Measurements from ENCODE around the gene MTMR10. TPM values are rescaled to one million over a fixed set of nuclear protein-coding genes. Genes with fewer than 3 reads are reported as not detected.

The MTMR10 gene
- total and polyA plus RNA-seq, 5 donors from 2014 or later, result 6.1 to 36.5 (median 6.6) TPM

DNA sequence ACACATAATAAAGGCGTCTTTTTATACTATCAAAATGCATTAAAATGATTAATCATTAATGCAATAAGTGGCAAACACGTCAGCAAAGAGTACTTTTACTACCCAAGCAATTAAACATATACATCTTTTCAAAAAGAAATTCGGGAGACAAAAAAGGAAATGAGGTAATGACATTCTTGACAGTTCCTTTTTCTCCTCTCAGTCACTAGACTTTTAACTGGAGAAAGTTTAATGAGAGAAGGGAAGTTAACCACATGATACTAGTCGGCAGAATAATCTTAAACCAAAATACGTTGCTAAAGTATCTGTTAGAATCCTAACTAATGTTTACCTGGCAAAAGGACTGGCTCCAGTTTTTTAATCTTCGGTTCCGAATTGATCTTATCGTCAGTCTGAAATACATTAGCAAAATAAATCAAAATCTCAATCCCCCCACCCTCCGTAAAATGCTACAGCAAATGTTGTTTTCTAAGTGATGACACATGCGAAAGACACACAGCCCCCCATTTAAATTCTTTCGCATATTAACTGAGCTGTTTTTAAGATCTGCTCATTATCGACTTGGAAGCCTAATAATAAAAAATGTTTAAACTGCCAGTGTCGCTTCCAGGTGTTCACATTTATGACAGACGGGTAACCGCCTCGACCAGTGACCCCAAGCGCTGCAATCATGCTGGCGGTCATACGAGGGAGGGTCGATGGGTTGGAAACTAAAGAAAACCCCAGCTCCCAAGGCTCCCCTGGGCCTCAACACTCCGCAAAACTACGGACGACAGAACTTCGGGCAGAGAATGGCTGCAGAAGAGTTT lies 778 bp downstream of the MTMR10 start:
- DNase-seq (peak in 1 of 3 donors; percentile 9), ATAC-seq (ENCODE audit: low read depth in 2 of 2) (no peak)
- Mint-ChIP-seq H3K27ac (peak overlapping the region; percentile 85 to 97 (median 96)), H3K27me3 (peaks cover 18% of the 10 kb centered on the region), H3K36me3 (peaks cover 15% of the 10 kb centered on the region), H3K4me1 (peaks cover 15 to 53% (median 22%) of the 10 kb centered on the region in 4 donors), H3K4me3 (peak overlapping the region; percentile 97 to 98 (median 98)), H3K9me3 (peaks cover 0 to 4% (median 0%) of the 10 kb centered on the region in 7 donors)
- Histone ChIP-seq H3K4me3 (ENCODE audit: low read depth, low read length) (peak overlapping the region; percentile 95), H3K27me3 (ENCODE audit: control insufficient read depth, insufficient read depth, low read length) (no peaks in the 10 kb centered on the region), H3K36me3 (ENCODE audit: control insufficient read depth, insufficient read depth, low read length) (peaks cover 6% of the 10 kb centered on the region), H3K9me3 (ENCODE audit: control insufficient read depth in 2 of 2, low read length in 2 of 2) (no peaks in the 10 kb centered on the region), H3K27ac (ENCODE audit: insufficient read depth, low read length, poor library complexity, severe bottlenecking) (peak overlapping the region; percentile 70), H3K4me1 (ENCODE audit: control insufficient read depth, insufficient read depth, low read length, poor library complexity, severe bottlenecking) (peaks cover 37% of the 10 kb centered on the region)

GRCh38 chr15:30990036-30990435 lies 1.4 kb downstream of the MTMR10 start:
- peak overlapping the region; percentile 95 for H3K4me3 ChIP-seq (ENCODE audit: low read depth, low read length)
- ATAC-seq (ENCODE audit: low read depth in 2 of 2) (no peak), DNase-seq (peak in 1 of 3 donors; percentile 10)
- H3K9me3 Mint-ChIP-seq, result peaks cover 0 to 4% (median 0%) of the 10 kb centered on the region in 7 donors
- H3K4me1 Mint-ChIP-seq, result peaks cover 18 to 59% (median 27%) of the 10 kb centered on the region in 4 donors
- no peaks in the 10 kb centered on the region for H3K27me3 ChIP-seq (ENCODE audit: control insufficient read depth, insufficient read depth, low read length)
- H3K27me3 Mint-ChIP-seq, result peaks cover 16% of the 10 kb centered on the region
- peak overlapping the region; percentile 97 to 98 (median 98) for H3K4me3 Mint-ChIP-seq
- H3K9me3 ChIP-seq (ENCODE audit: control insufficient read depth in 2 of 2, low read length in 2 of 2), result no peaks in the 10 kb centered on the region
- peaks cover 43% of the 10 kb centered on the region for H3K4me1 ChIP-seq (ENCODE audit: control insufficient read depth, insufficient read depth, low read length, poor library complexity, severe bottlenecking)
- peaks cover 11% of the 10 kb centered on the region for H3K36me3 ChIP-seq (ENCODE audit: control insufficient read depth, insufficient read depth, low read length)
- H3K27ac ChIP-seq (ENCODE audit: insufficient read depth, low read length, poor library complexity, severe bottlenecking), result no peak overlapping the region
- peak overlapping the region; percentile 85 to 97 (median 96) for H3K27ac Mint-ChIP-seq
- peaks cover 18% of the 10 kb centered on the region for H3K36me3 Mint-ChIP-seq

GRCh38 chr15:30985081-30985531 lies 6.3 kb downstream of the MTMR10 start:
- Histone ChIP-seq H3K27ac (ENCODE audit: insufficient read depth, low read length, poor library complexity, severe bottlenecking) (no peak overlapping the region), H3K36me3 (ENCODE audit: control insufficient read depth, insufficient read depth, low read length) (peaks cover 40% of the 10 kb centered on the region), H3K4me3 (ENCODE audit: low read depth, low read length) (no peak overlapping the region), H3K9me3 (ENCODE audit: control insufficient read depth in 2 of 2, low read length in 2 of 2) (no peaks in the 10 kb centered on the region), H3K4me1 (ENCODE audit: control insufficient read depth, insufficient read depth, low read length, poor library complexity, severe bottlenecking) (peaks cover 35% of the 10 kb centered on the region), H3K27me3 (ENCODE audit: control insufficient read depth, insufficient read depth, low read length) (no peaks in the 10 kb centered on the region)
- Mint-ChIP-seq H3K4me1 (peaks cover 33 to 84% (median 61%) of the 10 kb centered on the region in 4 donors), H3K27ac (peak overlapping the region in 2 of 3 donors; percentile 37 to 79), H3K9me3 (peaks cover 0 to 3% (median 0%) of the 10 kb centered on the region in 7 donors), H3K36me3 (peaks cover 47% of the 10 kb centered on the region), H3K27me3 (no peaks in the 10 kb centered on the region), H3K4me3 (peak overlapping the region; percentile 10 to 63 (median 39))
- no peak for ATAC-seq (ENCODE audit: low read depth in 2 of 2)
- DNase-seq, result no peak

- peaks cover 53% of the 10 kb centered on the region for H3K36me3 Mint-ChIP-seq
- DNase-seq (no peak), ATAC-seq (ENCODE audit: low read depth in 2 of 2) (no peak)
- peak overlapping the region in 3 of 4 donors; percentile 19 to 63 (median 59) for H3K4me3 Mint-ChIP-seq
- peaks cover 29% of the 10 kb centered on the region for H3K4me1 ChIP-seq (ENCODE audit: control insufficient read depth, insufficient read depth, low read length, poor library complexity, severe bottlenecking)
- no peaks in the 10 kb centered on the region for H3K27me3 Mint-ChIP-seq
- peaks cover 43% of the 10 kb centered on the region for H3K36me3 ChIP-seq (ENCODE audit: control insufficient read depth, insufficient read depth, low read length)
- H3K4me1 Mint-ChIP-seq, result peaks cover 32 to 84% (median 64%) of the 10 kb centered on the region in 4 donors
- H3K27ac Mint-ChIP-seq, result peak overlapping the region in 2 of 3 donors; percentile 37 to 79
- H3K4me3 ChIP-seq (ENCODE audit: low read depth, low read length), result no peak overlapping the region
- H3K9me3 ChIP-seq (ENCODE audit: control insufficient read depth in 2 of 2, low read length in 2 of 2), result no peaks in the 10 kb centered on the region
- no peak overlapping the region for H3K27ac ChIP-seq (ENCODE audit: insufficient read depth, low read length, poor library complexity, severe bottlenecking)
- peaks cover 0 to 3% (median 0%) of the 10 kb centered on the region in 7 donors for H3K9me3 Mint-ChIP-seq
- H3K27me3 ChIP-seq (ENCODE audit: control insufficient read depth, insufficient read depth, low read length), result no peaks in the 10 kb centered on the region
Observed at GRCh38 chr15:30984542-30984941, 6.9 kb downstream of the MTMR10 start.

DNA sequence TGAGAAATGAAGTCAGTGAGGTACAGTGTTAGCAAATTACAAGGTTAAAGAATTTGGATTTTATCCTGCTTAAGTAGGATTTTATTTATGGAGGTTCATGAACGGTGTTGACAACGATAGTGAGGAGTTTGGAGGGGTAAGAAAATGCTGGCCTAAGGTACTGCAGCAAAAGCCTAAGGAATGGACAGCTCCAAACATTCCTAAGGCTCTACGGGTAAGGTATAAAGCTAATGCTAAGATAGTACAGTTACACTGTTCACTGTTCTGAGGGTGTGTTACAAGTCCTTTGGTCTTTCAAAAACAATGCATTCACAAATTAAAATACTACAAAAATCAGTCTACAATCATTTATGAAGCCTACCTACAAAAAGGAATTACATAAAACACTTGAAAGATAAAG lies 7.3 kb downstream of the MTMR10 start:
- no peak overlapping the region for H3K27ac ChIP-seq (ENCODE audit: insufficient read depth, low read length, poor library complexity, severe bottlenecking)
- no peak for ATAC-seq (ENCODE audit: low read depth in 2 of 2)
- peaks cover 43% of the 10 kb centered on the region for H3K36me3 ChIP-seq (ENCODE audit: control insufficient read depth, insufficient read depth, low read length)
- no peak overlapping the region for H3K27ac Mint-ChIP-seq
- H3K4me3 ChIP-seq (ENCODE audit: low read depth, low read length), result no peak overlapping the region
- no peaks in the 10 kb centered on the region for H3K9me3 ChIP-seq (ENCODE audit: control insufficient read depth in 2 of 2, low read length in 2 of 2)
- H3K9me3 Mint-ChIP-seq, result peaks cover 0 to 3% (median 0%) of the 10 kb centered on the region in 7 donors
- peaks cover 56% of the 10 kb centered on the region for H3K36me3 Mint-ChIP-seq
- peak overlapping the region in 1 of 4 donors; percentile 19 for H3K4me3 Mint-ChIP-seq
- peaks cover 34 to 85% (median 67%) of the 10 kb centered on the region in 4 donors for H3K4me1 Mint-ChIP-seq
- H3K27me3 ChIP-seq (ENCODE audit: control insufficient read depth, insufficient read depth, low read length), result no peaks in the 10 kb centered on the region
- H3K27me3 Mint-ChIP-seq, result no peaks in the 10 kb centered on the region
- DNase-seq, result no peak
- peaks cover 25% of the 10 kb centered on the region for H3K4me1 ChIP-seq (ENCODE audit: control insufficient read depth, insufficient read depth, low read length, poor library complexity, severe bottlenecking)

DNA sequence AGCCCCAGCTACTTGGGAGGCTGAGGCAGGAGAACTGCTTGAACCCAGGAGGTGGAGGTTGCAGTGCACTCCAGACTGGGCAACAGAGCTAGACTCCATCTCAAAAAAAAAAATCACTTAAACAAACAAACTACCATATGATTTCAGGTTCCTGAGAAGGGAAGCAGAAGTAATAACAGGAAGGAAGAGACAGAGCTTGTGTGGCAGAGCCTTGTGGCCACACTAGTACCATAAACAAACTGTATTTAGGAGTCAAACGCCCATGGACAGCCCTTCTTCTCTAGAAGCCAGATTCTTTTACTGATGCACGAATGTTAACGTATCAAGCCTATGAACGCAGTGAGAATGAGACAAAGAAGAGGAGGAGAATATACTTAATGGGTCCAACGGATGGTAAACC lies 12.0 kb downstream of the MTMR10 start:
- ATAC-seq (ENCODE audit: low read depth in 2 of 2) (no peak), DNase-seq (no peak)
- Histone ChIP-seq H3K27me3 (ENCODE audit: control insufficient read depth, insufficient read depth, low read length) (no peaks in the 10 kb centered on the region), H3K9me3 (ENCODE audit: control insufficient read depth in 2 of 2, low read length in 2 of 2) (no peaks in the 10 kb centered on the region), H3K36me3 (ENCODE audit: control insufficient read depth, insufficient read depth, low read length) (peaks cover 47% of the 10 kb centered on the region), H3K27ac (ENCODE audit: insufficient read depth, low read length, poor library complexity, severe bottlenecking) (no peak overlapping the region), H3K4me3 (ENCODE audit: low read depth, low read length) (no peak overlapping the region), H3K4me1 (ENCODE audit: control insufficient read depth, insufficient read depth, low read length, poor library complexity, severe bottlenecking) (peaks cover 6% of the 10 kb centered on the region)
- Mint-ChIP-seq H3K9me3 (no peaks in the 10 kb centered on the region), H3K4me1 (peaks cover 22 to 65% (median 54%) of the 10 kb centered on the region in 4 donors), H3K36me3 (peaks cover 35% of the 10 kb centered on the region), H3K4me3 (peak overlapping the region in 1 of 4 donors; percentile 61), H3K27me3 (no peaks in the 10 kb centered on the region), H3K27ac (no peak overlapping the region)

DNA sequence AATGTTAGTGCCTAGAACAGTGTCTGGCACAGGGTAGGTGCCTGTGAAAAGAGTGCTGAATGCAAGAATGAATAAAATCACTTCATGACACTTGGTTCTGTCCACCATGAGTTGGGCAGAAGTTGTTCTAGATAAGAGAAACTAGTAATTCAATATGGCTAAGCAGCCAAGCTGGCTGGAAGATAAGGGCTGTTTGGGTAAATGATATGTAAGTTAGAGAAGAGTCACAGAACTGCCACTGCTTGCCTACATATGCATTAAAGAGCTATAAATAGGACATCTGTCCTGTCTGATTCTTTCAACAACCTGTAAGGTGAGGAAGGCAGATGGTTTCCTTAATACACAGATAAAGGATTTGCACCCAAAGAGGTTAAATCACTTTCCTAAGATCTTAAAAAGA lies 13.1 kb downstream of the MTMR10 start:
- DNase-seq, result no peak
- H3K27me3 ChIP-seq (ENCODE audit: control insufficient read depth, insufficient read depth, low read length), result no peaks in the 10 kb centered on the region
- peaks cover 36% of the 10 kb centered on the region for H3K36me3 Mint-ChIP-seq
- peaks cover 5% of the 10 kb centered on the region for H3K4me1 ChIP-seq (ENCODE audit: control insufficient read depth, insufficient read depth, low read length, poor library complexity, severe bottlenecking)
- peaks cover 50% of the 10 kb centered on the region for H3K36me3 ChIP-seq (ENCODE audit: control insufficient read depth, insufficient read depth, low read length)
- H3K27ac Mint-ChIP-seq, result peak overlapping the region in 1 of 3 donors; percentile 43
- no peak overlapping the region for H3K4me3 Mint-ChIP-seq
- H3K27ac ChIP-seq (ENCODE audit: insufficient read depth, low read length, poor library complexity, severe bottlenecking), result no peak overlapping the region
- H3K9me3 Mint-ChIP-seq, result no peaks in the 10 kb centered on the region
- no peak overlapping the region for H3K4me3 ChIP-seq (ENCODE audit: low read depth, low read length)
- H3K9me3 ChIP-seq (ENCODE audit: control insufficient read depth in 2 of 2, low read length in 2 of 2), result no peaks in the 10 kb centered on the region
- ATAC-seq (ENCODE audit: low read depth in 2 of 2), result no peak
- peaks cover 29 to 57% (median 45%) of the 10 kb centered on the region in 4 donors for H3K4me1 Mint-ChIP-seq
- no peaks in the 10 kb centered on the region for H3K27me3 Mint-ChIP-seq
